Ectodermal cell (in vitro differentiated cells): ENCODE results near the gene HS2ST1.
"Not testable (repeated sequence)": the region's sequence is repeated elsewhere in the genome, so short reads cannot be mapped to it uniquely, and the experiment has no call there.

Source experiments
- H3K27ac ChIP-seq: 2 replicates; pipeline ENCODE4 v1.7.0; 2013; ENCODE audit warnings: mild to moderate bottlenecking, low read depth, low read length; ENCODE audit not compliant: insufficient read depth, poor library complexity, severe bottlenecking
- H3K27me3 ChIP-seq: 2 replicates; pipeline ENCODE4 v1.7.0; 2013; ENCODE audit warnings: mild to moderate bottlenecking, low read length; ENCODE audit not compliant: insufficient read depth, control insufficient read depth, poor library complexity, severe bottlenecking
- H3K36me3 ChIP-seq: one replicate; pipeline ENCODE4 v1.7.0; 2013; ENCODE audit warnings: low read length; ENCODE audit not compliant: control insufficient read depth, insufficient read depth
- H3K4me1 ChIP-seq: one replicate; pipeline ENCODE4 v1.7.0; 2013; ENCODE audit warnings: low read length; ENCODE audit not compliant: control insufficient read depth, insufficient read depth
- H3K4me3 ChIP-seq: 2 replicates; pipeline ENCODE4 v1.7.0; 2013; ENCODE audit warnings: low read depth, low read length, control low read depth; ENCODE audit not compliant: insufficient read depth
- H3K9me3 ChIP-seq: 2 replicates; pipeline ENCODE4 v1.7.0; 2013; ENCODE audit warnings: mild to moderate bottlenecking, low read length, moderate library complexity; ENCODE audit not compliant: control insufficient read depth
- WGBS, 2 experiments: methylation state at CpG; one replicate each; pipeline ENCODE4 v1.1.7; 2013; ENCODE audit warnings: missing lambda C conversion rate in 2 of 2; 5-methylcytosine and 5-hydroxymethylcytosine counted together

HS2ST1 gene

DNA sequence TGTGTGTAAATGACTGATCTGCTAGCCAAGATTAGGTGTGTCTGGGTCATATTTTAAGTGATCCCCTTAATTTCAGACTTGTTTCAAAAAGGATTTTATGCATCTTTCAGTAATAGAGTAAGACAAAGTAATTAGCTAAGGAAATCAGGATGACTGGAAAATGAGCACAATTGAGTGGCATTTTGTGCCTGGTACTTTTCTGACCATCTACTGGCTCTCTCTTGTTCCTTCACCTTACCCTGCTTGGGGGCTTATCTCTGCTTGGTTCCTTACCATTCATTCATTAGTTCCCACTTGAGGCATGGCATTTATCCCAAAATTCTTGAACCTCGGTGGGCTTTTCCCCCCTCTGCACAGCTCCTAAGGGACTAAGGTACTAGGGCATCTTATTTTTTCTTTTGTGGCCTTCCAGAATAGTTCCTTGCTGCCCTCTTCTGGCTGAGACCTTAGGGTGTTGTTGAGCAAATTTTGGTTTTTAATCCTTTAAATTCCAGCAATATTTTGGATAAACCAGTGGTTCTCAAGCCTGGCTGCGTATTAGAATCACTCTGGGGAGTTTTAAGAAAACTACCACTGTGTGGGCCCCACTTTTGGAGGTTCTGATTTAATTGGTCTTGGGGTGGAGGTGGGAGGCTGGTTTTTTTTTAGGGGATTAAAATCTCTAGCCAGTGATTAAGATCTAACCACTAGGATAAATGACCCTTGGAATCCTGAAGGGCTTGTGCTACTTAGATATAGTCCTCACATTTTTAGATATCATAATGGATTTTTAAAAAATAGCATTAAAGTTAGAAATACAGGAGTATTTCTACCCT lies 50.8 kb downstream of the HS2ST1 start:
- no peaks in the 10 kb centered on the region for H3K4me1 ChIP-seq
- 59 to 63% methylated on average over 2 of the region's 2 CpGs for WGBS, 2 experiments
- no peaks in the 10 kb centered on the region for H3K27me3 ChIP-seq
- no peaks in the 10 kb centered on the region for H3K36me3 ChIP-seq
- H3K27ac ChIP-seq = no peak overlapping the region
- no peak overlapping the region for H3K4me3 ChIP-seq
- no peaks in the 10 kb centered on the region for H3K9me3 ChIP-seq

DNA sequence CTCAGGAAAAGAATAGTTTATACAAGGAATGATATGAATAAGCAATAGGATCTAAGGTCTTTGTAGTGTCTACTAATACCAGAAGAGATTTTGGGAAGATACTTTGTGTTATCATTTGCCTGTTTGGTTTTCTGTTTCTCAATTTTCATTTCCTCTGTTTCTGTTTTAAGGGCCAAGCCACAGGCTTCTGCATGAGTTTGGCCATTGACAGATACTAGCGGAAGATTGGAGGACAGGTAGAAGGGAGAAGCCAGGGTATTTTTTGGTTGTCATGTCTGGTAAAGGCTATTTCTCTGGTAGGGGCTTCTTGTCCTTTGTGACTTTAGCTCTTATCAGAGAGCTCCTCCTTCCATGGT lies 51.4 kb downstream of the HS2ST1 start:
- Histone ChIP-seq H3K9me3 (no peaks in the 10 kb centered on the region), H3K27me3 (no peaks in the 10 kb centered on the region), H3K27ac (no peak overlapping the region), H3K4me3 (no peak overlapping the region), H3K36me3 (no peaks in the 10 kb centered on the region), H3K4me1 (no peaks in the 10 kb centered on the region)
- WGBS, 2 experiments = 100% methylated on average over 1 of the region's 1 CpG

DNA sequence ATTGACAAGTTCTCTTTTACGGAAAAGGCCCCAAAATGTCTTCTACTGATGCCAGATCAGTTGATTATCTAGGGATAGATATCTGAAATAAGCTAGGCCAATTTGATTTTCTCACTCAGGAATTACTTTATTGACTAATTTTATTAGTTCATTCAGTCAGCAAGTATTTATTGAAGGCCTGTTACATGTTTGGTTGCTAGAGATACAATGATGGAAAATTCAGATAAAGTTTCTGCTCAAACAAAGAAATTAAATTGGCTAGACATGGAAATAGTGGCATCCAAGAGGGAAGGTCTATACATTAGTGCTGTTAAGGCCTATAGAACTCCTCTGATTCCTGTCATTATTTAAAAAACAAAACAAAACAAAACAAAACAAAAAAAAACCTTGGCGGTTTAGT lies 56.5 kb downstream of the HS2ST1 start:
- Histone ChIP-seq H3K4me1 (peaks cover 4% of the 10 kb centered on the region), H3K36me3 (no peaks in the 10 kb centered on the region), H3K27ac (no peak overlapping the region), H3K27me3 (no peaks in the 10 kb centered on the region), H3K9me3 (no peaks in the 10 kb centered on the region), H3K4me3 (no peak overlapping the region)
- 80 to 94% methylated on average over 1 to 2 of the region's 2 CpGs for WGBS, 2 experiments

DNA sequence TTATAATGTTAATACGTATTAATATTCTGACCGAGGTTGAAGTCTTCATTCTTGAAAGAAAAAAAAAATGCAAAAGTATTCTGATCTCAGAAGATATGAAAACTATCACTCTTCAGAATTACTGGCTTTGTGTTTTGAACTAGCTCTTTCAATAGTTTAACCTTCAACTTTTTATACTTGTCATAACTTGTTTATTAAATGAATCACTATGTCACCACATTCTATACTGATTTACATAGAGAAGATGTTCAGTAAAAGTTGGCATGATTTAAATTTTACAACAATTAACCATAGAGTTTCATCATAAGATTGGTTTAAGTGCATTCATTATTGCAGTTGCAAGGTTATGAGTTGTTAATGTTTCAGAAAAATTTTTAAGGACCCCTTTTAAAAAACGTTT lies 57.3 kb downstream of the HS2ST1 start:
- Histone ChIP-seq H3K4me1 (peaks cover 7% of the 10 kb centered on the region), H3K4me3 (no peak overlapping the region), H3K27ac (no peak overlapping the region), H3K27me3 (no peaks in the 10 kb centered on the region), H3K9me3 (no peaks in the 10 kb centered on the region), H3K36me3 (no peaks in the 10 kb centered on the region)
- 89 to 94% methylated on average over 2 of the region's 3 CpGs for WGBS, 2 experiments

DNA sequence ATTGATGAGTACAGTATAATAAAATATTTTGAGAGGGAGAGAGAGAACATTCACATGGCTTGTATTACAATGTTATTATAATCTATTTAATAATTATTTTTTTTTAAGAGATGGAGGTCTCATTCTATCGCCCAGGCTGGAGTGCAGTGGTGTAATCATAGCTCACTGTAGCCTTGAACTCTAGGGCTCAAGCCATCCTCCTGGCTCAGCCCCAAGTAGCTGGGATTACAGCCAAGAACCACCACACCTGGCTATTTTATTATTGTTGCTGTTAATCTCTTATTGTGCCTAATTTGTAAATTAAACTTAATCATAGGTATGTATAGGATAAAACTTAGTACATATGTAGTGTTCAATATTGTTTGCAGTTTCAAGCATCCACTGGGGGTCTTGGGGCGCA lies 57.8 kb downstream of the HS2ST1 start:
- WGBS, 2 experiments = 87 to 100% methylated on average over 1 to 2 of the region's 2 CpGs
- H3K4me1 ChIP-seq = peaks cover 7% of the 10 kb centered on the region
- no peak overlapping the region for H3K4me3 ChIP-seq

DNA sequence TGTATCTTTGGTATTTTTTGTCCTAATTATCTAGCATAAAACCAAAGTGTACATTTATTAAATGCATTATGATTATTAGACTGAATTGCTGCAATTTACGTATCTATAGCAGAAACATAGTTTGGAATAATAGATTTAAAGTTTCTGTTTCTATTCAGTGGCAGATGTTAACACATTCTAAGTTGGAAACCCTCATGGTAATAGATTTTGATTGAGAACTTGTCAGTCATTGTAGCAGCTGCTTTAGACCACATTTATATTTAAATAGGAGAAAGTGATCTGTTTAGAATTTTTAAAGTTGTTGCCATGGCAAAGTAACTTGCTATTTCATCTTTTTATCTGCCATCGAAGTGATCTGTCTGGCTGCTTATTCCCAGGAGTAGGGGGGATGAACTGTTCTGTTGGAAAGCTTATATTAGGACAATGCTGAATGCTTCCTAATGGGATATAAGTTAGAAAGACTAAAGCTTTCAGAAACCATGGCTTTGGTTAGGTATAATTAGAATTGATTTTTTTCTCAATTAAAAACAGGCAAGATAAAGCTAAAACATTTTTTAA lies 61.6 kb downstream of the HS2ST1 start:
- Histone ChIP-seq H3K27ac (peak overlapping the region; percentile 27), H3K4me3 (no peak overlapping the region), H3K27me3 (no peaks in the 10 kb centered on the region), H3K9me3 (no peaks in the 10 kb centered on the region), H3K36me3 (no peaks in the 10 kb centered on the region), H3K4me1 (peaks cover 7% of the 10 kb centered on the region)
- 67 to 80% methylated on average over 2 of the region's 2 CpGs for WGBS, 2 experiments

More for the DNA sequence above, 57.8 kb downstream of the HS2ST1 start:
- no peaks in the 10 kb centered on the region for H3K36me3 ChIP-seq
- no peaks in the 10 kb centered on the region for H3K9me3 ChIP-seq
- H3K27me3 ChIP-seq = no peaks in the 10 kb centered on the region
- H3K27ac ChIP-seq = no peak overlapping the region

DNA sequence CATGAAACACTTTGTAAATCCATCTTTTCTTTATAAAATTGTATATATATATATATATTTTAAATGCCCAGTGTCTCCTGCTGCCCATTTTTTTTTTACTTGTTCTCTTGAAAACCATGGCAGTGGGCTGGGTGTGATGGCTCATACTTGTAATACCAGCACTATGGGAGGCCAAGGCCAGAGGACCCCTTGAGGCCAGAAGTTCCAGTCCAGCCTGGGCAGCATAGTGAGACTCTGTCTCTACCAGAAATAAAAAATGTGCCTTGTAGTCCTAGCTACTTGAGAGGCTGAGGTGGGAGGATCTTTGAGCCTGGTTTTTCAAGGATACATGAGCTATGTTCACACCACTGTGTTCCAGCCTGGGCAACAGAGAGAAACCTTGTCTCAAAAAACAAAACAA lies 62.2 kb downstream of the HS2ST1 start:
- Histone ChIP-seq H3K27ac (no peak overlapping the region), H3K27me3 (no peaks in the 10 kb centered on the region)

DNA sequence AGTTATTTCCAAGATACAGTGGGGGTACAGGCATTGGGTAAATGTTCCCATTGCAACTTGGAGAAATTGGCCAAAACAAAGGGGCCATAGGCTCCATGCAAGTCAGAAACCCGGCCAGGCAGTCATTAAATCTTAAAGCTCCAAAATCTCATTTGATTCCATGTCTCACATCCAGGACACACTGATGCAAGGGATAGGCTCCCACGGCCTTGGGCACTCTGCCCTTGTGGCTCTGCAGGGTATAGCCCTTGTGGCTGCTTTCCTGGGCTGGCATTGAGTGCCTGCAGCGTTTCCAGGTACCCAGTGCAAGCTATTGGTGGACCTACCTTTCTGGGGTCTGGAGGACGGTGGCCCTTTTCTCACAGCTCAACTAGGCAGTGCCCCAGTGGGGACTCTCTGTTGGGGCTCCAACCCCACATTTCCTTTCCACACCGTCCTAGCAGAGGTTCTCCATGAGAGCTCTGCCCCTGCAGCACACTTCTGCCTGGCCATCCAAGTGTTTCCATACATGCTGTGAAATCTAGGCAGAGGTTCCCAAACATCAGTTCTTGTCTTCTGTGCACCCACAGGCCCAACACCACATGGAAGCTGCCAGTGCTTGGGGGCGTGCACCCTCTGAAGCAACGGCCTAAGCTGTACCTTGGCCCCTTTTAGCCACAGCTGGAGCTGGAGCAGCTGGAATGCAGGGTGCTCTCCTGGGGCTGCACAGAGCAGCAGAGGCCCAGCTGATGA lies 67.2 kb downstream of the HS2ST1 start:
- Histone ChIP-seq H3K27ac (no peak overlapping the region), H3K36me3 (no peaks in the 10 kb centered on the region), H3K4me1 (no peaks in the 10 kb centered on the region), H3K9me3 (no peaks in the 10 kb centered on the region), H3K27me3 (no peaks in the 10 kb centered on the region), H3K4me3 (no peak overlapping the region)
- WGBS, 2 experiments = 91 to 94% methylated on average over 7 of the region's 7 CpGs

More for the DNA sequence above, 62.2 kb downstream of the HS2ST1 start:
- Histone ChIP-seq H3K36me3 (no peaks in the 10 kb centered on the region), H3K9me3 (no peaks in the 10 kb centered on the region), H3K4me1 (peaks cover 7% of the 10 kb centered on the region), H3K4me3 (no peak overlapping the region)

DNA sequence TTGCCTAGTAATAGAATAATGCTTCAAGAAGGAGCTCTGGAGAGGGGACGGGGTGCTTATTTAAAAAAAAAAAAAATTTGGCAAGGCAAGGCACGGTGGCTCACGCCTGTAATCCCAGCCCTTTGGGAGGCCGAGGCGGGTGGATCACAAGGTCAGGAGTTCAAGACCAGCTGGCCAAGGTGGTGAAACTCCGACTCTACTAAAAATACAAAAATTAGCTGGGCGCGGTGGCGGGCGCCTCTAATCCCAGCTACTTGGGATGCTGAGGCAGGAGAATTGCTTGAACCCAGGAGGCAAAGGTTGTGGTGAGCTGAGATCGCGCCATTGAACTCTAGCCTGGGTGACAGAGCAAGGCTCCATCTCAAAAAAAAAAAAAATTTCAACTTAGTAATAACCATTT lies 69.2 kb downstream of the HS2ST1 start:
- H3K4me3 ChIP-seq, H3K27me3 ChIP-seq, H3K27ac ChIP-seq, H3K4me1 ChIP-seq, H3K36me3 ChIP-seq, H3K9me3 ChIP-seq: not testable (repeated sequence)
- WGBS, 2 experiments = 94 to 96% methylated on average over 12 of the region's 12 CpGs

DNA sequence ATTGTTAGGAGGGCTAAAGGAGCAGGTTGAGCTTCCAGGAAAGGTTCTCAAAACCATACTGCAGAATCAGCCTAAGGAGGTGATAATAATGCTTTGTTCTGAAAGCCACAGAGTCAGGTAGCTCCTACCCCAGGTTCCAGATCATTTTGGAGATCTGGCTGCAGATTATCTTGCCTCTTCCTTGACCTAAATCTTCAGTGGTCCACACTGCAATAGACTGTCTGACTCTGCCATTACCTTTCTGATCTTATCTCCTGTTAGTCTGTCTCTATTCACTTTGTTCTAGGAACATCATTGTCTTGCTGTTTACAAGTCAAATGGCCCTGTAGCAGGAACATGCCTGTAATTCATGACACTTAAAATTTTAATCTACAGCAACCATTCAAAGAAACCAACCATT lies 73.0 kb downstream of the HS2ST1 start:
- no peaks in the 10 kb centered on the region for H3K9me3 ChIP-seq
- no peak overlapping the region for H3K4me3 ChIP-seq
- H3K27ac ChIP-seq = no peak overlapping the region
- H3K27me3 ChIP-seq = no peaks in the 10 kb centered on the region
- H3K4me1 ChIP-seq = peaks cover 9% of the 10 kb centered on the region
- no peaks in the 10 kb centered on the region for H3K36me3 ChIP-seq
